ENCODE data around the gene SLC29A3.
"Not testable (repeated sequence)": the region's sequence is repeated elsewhere in the genome, so short reads cannot be mapped to it uniquely, and the experiment has no call there.

The SLC29A3 gene

DNA sequence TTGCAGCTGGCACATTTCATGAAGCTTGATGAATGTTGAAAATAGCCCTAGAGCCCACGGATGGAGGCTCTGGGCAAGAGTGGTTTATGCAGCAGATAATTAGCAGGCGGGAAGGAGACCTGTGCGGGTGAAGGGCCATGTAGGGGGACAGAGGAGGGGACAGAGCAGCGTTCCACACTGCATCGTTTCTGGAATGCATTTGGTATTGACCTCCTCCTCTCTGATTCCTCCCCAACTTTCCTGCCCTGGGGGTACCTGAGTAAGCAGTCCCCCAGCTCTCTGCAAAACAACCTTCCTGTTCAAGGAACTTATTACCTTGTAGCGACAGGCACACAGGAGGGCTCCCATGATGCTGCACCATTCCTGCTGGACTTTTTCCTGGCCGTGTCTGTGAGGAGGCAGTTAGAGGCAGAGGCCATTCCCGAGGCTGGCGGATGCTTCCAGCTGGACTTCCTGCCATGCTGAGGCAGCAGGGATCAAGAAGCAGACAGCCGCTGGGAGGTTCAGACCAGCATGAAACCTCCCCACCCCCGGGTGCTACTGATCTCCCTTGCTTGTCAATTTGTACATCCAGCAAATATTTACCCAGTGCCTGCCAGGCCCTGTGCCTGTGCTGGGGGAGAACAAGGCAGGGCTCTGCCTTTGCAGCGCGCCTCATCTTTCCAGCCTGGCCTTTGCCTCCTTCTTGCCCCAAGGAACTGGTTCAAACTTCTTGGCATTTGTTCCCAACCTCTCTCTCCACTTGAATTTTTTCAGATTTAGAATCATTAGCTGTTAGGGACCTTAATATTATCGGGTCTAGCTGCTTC lies 28.7 kb downstream of the SLC29A3 start:
- no peak for DNase-seq (ENCODE audit: low spot score)

DNA sequence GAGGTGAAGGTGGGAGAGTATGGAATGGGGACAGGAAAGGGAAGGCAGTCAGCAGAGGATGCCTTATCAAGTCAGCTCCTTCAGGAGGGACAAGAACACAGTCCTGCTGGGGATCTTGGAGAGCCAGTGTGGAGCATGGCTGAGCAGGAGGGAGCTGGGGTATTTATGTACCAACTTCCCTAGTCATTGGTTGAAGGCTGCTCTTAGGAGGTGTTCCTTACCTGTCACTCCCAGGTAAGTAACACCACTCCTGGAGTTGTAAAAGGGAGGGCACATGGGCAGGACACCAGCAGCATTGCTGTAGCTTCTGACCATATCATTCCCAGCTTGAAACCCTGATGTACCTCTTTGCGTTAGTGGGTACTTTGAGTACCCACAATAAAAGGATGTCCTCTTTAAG lies 29.8 kb downstream of the SLC29A3 start:
- DNase-seq (ENCODE audit: low spot score) = no peak

DNA sequence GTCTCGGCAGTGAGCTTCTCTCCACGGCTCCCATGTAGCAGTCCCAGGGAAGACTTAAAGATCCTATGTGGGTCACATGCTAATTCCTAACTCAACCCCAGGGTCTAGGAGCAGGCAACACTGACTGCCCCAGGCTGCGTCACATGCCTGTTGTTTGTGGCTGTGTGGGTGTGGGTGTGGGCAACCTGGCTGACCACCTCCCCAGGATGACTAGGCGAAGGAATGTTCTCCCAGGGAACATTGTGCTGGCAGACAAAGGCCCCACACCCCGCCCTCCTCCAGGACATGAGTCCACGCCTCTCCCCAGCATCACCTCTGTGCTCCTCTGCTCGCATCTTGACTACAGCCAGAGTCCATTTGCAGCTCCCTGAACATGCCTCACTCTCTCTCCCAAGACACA lies 30.3 kb downstream of the SLC29A3 start:
- DNase-seq (ENCODE audit: low spot score) = no peak

DNA sequence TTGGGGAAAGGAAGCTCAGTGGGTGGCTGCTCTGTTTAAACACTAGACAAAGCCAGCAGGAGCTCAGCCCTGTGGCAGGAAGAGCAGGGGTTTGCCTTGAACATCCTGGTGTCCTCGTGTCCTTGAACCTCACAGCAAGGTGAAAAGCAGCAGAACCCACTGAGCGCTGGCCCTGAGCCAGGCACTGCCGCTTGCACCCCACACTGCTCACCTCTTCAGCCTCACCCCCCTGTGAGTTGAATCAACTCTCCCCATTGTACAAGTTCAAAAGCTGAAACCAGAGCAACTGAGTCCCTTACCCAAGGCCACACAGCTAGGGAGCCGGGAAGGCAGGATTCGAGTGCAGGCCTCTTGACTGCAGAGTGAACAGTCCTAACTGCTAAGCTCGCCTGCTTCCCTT lies 32.0 kb downstream of the SLC29A3 start:
- no peak for DNase-seq (ENCODE audit: low spot score)

DNA sequence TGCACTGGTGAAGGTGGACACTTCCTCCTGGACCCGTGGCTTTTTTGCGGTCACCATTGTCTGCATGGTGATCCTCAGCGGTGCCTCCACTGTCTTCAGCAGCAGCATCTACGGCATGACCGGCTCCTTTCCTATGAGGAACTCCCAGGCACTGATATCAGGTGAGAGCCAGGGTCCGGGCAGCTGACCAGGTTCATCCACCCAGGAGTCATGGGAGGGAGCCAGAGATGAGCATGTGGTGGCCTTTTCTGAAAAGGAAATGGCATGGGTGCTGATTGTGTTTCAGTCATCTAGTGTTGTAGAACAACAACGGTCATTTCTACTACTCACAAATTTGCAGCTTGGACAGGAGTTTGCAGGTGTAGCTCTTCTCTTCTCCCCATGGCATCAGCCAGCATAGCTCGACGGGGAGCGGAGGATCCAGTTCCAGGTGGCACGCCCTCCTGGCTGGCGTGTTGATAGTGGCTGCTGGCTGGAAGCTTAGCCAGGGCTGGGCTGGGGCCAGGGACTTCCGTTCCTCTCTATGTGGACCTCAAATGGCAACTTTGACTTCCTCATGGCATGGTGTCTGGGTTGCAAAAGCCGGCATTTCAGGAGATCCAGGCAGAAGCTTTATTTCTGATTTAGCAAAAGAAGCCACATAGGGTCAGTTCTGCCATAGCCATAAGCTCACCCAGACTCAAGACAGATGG lies 32.7 kb downstream of the SLC29A3 start:
- no peak for DNase-seq (ENCODE audit: low spot score)

DNA sequence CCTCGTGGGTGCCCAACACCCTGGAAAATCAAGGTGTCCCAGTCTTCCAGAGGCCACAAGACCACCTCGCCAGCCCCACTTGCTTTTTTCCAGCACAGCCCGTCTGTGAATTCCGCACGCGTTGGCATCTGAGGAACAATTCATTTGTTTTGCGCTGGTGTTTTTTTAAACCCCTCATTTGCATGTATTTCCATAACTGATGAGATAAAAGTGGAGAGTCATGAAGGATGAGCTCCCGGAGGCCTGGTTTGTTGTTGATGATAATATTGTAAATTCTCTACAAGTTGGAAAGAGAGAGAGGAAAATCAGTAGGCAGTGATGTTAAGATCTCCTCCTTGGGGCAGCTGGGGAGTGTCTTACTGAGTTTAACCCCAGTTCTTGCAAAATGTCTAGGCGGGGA lies 34.6 kb downstream of the SLC29A3 start:
- no peak for DNase-seq (ENCODE audit: low spot score)

DNA sequence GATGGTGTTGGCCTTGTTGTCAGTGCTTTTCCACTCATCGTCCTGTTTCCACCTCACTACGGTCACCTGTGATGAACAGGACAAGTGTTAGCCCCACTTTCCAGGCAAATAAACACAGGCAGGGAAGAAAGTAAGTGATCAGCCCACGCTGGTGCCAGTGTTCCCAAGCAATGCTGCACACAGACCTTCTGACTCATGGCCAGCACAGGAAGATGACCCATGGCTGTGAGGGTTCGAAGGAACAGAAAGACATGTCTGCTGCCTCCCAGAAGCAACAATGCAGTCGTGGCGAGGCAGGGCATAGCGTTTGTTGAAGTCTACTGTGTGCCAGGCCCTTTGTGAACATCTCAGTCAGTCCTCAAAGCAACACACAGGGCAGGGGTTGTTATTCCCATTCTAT lies 35.7 kb downstream of the SLC29A3 start:
- peak; percentile 82 for DNase-seq (ENCODE audit: low spot score)

DNA sequence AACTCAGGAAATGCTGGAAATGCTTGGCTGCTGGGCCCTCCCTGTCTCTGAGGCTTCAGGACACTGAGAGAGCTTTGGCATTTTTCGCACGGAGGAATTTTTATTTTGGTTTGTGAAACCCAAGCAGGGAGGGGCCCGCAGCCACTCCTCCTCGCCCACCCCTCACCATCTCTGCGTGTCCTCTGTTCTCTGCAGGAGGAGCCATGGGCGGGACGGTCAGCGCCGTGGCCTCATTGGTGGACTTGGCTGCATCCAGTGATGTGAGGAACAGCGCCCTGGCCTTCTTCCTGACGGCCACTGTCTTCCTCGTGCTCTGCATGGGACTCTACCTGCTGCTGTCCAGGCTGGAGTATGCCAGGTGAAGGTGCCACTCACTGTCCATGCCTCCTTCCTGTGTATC lies 36.8 kb downstream of the SLC29A3 start:
- DNase-seq (ENCODE audit: low spot score) = no peak

DNA sequence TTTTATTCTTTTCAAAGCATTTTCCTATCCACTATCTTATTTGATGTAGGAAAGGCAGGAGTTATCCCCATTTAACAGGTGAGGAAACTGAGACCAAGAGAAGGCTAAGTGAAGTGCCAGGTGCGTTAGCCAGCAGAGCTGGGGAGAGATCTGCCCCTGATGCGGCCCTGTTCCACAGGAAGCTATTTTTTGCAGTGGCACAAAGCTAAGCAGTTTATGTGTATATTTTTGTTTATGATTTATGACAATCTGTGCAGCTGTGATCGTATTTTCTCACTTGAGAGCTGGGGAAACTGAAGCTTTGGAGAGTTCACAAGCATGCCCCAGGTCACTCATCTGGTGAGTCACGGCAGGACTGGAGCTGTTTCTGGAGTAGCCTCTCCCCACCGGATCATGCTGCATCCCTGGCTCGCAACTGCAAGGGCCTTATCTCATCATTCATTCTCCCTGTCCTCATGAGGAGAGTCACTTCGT lies 38.8 kb downstream of the SLC29A3 start:
- peak; percentile 85 for DNase-seq (ENCODE audit: low spot score)

DNA sequence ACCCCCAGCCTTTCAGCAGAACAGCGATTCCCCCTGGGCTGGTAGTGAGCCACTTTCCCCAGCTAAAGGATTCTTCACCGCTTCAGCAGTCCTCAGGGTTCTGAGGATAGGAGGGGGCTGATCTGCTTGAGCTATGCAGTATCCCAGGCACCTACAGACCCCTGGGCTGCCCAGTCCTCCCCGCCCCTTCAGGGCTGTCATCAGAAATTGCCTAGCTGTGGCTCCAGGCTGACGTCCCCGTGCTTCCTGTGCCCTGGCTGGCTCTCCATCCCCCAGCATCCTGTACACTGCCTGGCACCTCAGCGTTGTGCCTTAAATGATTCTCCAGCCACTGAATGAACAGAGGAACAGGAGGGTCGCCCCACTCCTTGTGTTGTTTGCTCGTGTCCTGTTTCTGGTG lies 39.2 kb downstream of the SLC29A3 start:
- DNase-seq (ENCODE audit: low spot score) = peak; percentile 87

DNA sequence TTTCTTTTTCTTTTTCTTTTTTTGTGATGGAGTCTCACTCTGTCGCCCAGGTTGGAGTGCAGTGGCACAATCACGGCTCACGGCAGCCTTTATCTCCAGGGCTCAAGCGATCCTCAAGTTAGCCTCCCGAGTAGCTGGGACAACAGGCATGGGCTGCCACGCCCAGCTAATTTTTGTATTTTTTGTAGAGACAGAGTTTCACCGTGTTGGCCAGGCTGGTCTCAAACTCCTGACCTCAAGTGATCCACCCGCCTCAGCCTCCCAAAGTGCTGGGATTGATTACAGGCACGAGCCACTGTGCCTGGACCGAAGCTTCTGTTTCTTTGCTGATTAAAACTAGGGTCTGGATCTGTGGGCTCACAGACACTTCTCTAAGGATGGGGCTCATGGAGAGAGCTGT lies 39.8 kb downstream of the SLC29A3 start:
- DNase-seq (ENCODE audit: low spot score) = not testable (repeated sequence)

DNA sequence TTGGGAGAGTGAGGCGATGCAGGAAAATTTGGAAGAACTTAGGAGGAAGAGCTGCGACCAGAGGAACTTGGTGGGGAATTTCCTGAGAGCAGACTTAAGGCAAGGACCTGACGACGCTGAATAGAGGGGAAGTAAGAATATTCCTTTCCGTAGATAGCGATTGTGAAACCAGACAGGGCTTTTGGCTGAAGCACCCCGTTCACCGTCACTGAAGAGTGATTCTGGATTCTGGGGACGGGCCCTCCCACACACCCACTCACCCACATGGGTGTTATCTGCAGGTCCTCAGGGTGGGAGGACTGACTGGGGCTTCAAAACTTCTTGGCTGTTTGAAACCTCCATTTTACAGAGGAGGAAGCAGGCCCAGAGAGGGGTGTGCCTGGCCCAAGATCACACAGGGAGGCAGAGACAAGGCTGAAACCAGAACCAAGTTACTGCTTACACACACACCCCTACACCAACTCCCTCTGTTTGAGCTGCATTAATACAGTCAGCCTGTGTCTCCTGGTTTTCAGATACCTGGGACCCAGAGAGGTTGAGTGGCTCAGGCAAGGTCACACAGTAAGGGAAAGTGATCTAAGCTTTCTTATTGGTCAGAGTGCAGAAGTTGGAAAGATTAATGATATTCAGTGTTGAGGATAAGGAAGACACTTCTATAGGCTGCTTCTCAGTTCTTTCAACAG lies 40.4 kb downstream of the SLC29A3 start:
- no peak for DNase-seq (ENCODE audit: low spot score)

DNA sequence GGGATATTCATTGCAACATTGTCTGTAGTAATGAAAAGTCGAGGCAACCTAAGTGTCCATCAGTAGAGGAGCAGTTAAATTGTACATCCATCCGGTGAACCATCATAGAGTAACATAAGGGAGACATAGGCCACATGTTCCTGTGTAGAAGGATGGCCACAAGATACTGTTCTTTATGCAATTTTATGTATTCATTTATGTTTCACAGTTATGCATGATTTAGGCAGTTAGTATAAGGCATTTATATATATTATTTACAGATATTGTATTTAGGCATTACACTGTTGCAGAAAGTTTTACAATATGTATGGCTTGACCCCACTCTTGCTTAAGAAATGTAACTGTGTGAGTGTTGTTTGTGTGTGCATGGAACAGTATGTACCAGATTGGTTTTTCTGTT lies 41.7 kb downstream of the SLC29A3 start:
- DNase-seq (ENCODE audit: low spot score) = no peak

DNA sequence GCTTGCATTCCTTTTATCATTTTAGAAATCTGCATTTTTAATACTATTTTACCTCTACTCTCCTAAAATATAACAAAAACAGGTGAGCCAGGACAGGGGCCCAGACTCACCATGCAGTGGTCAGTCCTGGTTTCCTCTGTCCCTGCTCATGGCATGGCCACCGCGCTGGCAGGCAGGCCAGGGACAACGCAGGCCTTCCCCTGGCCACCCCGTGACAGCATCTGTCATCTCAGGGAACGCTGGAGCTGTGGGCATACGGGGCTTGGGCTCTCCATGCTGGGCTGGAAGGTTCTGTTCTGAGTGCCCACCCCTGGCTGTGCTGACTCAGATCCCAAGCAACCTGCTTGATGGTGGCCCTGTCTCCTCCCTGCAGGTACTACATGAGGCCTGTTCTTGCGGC lies 42.5 kb downstream of the SLC29A3 start:
- DNase-seq (ENCODE audit: low spot score) = no peak

DNA sequence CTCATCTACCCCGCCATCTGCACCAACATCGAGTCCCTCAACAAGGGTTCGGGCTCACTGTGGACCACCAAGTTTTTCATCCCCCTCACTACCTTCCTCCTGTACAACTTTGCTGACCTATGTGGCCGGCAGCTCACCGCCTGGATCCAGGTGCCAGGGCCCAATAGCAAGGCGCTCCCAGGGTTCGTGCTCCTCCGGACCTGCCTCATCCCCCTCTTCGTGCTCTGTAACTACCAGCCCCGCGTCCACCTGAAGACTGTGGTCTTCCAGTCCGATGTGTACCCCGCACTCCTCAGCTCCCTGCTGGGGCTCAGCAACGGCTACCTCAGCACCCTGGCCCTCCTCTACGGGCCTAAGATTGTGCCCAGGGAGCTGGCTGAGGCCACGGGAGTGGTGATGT lies 43.1 kb downstream of the SLC29A3 start:
- DNase-seq (ENCODE audit: low spot score) = no peak

DNA sequence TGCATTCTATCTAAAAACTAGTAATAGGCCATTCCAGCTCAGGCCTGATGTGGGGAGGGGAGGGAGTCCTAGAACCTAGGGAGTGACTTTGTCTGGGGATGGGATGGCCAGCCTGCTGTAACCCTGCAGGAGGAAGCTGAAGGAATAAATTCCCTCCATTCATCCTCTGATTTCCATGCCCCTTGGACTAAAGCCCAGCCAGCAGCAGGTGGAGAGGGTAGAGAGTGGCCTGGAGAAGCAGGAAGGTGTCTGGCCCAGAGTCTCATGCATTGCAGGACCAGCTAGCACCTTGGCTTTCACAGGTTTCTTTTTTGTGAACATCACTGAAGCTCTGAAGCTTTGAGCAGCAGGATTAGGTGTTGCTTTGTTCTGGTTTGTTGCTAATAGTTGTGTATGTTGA lies 44.9 kb downstream of the SLC29A3 start:
- no peak for DNase-seq (ENCODE audit: low spot score)

DNA sequence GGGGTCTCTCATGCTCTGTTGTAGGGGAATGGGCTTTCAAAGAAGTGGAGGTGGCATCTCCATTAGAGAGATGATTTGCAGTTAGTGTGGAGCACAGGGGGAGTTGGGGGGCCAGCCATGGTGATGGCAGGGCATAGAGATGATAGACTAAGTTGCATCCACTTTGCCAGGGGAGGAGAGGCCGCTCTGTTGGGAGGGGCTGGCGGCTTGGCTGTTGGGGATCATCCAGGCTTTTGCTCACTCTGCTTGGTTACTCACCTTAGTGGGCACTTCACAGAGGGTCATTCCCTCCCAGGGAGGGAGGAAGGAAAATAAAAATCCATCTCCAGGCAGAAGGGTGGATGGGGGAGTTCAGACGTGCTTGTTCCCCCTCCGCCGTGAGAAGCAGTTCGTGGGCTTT lies 46.3 kb downstream of the SLC29A3 start:
- DNase-seq (ENCODE audit: low spot score) = no peak

DNA sequence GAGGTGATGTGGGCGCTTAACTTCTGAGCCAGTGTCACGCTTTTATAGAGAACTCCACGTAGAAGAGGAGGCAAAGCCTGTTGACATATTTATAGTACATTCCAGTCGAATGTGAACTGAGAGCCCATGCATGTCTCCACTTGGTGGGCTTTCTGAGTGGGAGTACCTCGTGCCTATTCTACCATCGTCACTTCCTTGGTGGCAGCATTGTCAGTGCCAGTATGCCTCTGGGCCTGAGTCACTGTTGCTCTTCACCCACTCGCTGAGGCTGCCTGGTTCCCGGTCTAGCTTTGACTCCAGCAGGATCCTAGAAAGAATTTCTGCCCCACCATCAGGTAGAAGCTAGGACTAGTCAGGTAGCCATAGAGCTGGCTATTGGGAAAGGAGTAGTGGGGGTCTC lies 47.6 kb downstream of the SLC29A3 start:
- DNase-seq (ENCODE audit: low spot score) = no peak

DNA sequence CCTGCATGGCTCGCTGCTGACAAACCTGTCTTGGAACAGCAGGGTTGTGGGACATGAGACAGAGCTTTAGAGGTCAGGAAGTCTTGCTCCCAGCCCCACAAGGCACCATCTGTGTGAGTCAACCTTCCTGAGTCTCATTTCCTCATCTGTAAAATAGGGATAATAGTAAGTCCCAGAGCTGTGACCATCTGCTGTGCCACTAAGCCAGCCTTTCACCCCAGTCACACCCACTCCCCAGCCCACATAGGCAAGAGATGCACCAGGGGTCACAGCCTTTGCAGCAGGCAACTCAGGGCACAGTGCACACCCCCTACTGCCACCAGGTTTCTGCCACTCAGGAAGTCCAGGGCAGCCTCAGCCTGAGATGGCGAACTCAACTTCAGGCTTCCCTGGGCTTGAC lies 48.2 kb downstream of the SLC29A3 start:
- DNase-seq (ENCODE audit: low spot score) = peak; percentile 90

DNA sequence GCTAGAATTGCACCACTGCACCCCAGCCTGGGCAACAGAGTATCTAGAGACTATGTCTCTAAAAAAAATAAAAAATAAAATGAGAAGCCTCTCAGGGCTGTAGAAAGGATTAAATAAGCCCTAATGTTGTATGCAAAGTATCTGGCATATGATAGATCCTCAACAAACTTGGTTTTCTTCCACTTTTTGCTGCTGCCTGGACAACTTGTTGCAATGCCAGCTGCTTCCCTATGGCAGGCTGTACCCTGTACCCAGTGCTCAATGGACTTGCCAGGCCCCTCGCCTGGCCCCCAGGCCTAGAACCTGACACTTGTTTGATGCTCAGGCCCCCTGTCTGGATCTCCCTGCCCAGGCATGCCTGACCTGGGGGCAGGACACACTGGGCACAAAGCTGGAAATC lies 49.1 kb downstream of the SLC29A3 start:
- no peak for DNase-seq (ENCODE audit: low spot score)

DNA sequence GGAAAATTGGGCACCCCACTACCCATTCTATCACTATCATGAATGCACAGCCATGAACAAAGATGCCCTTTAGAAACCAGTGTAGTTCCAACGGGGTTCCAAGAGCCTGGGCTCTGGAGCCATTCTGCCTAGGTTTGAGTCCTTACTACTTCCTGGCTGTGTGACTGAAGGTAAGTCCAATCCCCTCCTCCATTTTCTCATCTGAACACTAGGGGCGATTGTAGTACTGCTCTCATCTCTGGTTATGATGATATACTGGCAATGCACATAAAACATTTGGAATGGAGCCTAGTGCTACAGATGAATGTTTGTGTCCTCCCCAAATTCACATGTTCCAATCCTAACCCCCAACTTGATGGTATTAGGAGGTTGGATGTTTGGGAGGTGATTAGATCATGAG lies 49.6 kb downstream of the SLC29A3 start:
- no peak for DNase-seq (ENCODE audit: low spot score)

DNA sequence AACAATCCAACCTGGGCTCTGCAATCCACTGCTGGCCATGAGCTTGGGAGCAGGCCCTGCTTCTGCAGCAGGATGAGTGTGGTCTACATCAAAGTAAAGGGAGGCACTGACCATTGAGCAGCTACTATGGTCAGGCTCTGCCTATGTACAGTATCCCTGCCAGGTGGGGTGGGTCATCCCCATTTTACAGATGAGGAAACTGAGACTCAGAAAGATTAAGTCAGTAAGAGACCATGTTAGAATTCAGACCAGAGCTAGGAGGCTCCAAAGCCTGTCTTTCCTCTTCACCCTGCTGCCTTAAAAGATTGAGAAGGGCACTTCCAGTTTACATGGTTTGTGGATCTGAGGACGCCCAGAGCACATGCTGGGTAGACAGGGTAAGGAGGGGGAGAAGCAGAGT lies 50.5 kb downstream of the SLC29A3 start:
- no peak for DNase-seq (ENCODE audit: low spot score)

DNA sequence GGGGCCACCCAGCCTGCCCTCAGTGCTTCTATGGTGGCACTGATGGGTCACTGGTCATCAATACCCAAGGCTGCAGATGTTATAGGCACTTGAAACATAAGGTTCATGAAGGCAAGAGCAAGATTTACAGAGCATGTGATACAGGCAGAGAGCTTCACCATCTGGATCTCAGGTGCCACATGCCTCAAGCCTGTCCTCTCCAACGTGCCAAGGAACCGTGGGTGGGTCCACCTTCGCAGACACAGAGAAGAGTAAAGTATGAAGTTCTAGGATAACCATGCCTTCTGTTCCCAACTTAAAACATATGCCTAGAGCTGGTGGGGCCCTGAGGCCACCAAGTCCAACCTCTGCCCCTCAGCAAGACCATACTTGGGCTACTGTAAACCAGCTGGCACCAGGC lies 51.0 kb downstream of the SLC29A3 start:
- DNase-seq (ENCODE audit: low spot score) = no peak
